ENCODE measurements around the gene TP53RK.
A peak's percentile ranks its signal among the peaks of the same experiment; 100 is the strongest.

Gene TP53RK

DNA sequence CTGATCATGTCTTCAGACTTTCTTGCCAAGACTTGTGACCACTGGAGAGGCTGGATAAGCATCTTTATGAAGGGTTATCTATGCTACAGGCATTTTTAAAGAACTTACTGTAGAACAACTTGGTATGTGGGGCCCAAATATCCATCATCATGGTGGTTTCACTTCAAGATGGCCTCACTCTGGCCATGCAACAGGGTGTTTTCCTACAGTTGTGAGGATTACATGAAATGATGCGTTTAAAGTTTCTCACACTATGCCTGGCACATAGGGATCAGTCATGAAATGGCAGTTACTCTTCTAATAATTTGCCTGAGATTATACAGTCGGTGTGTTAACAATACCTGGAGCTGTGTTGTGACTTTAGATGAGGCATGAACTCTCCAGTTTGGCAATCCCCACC is 33.2 kb upstream of the TP53RK start:
- CTCF ChIA-PET = interaction anchor here (0.5 to 0.7 kb wide), 4 partner anchors 30 to 590 kb away, joined by 3 to 4 read pairs (median 4); no protein-coding TSS in a partner anchor
- no peak overlapping the region for H3K27ac ChIP-seq

DNA sequence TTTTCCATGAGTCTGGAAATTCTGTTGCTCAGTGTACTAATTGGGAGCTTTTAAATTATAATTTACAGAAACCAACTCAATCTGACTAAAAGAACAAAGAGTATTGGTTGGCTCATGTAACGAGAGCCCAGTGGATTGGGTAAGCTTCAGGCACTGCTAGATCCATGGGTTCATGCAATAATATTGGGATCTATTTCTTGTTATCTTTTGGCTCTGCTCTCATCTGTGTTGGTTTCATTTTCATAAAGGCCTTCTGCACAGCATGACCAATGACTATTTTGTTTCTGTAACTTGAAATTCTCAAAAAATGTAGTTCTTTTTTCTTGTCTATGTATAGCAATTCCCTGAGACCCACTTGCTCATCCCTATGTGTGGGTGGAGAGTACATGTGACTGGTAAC is 32.2 kb upstream of the TP53RK start:
- ChIA-PET POLR2A (ENCODE audit: low non-redundant PET) (no interaction called here), CTCF (interaction anchor here (0.6 to 1.1 kb wide), 2 partner anchors 31 to 267 kb away, joined by 4 to 12 read pairs; no protein-coding TSS in a partner anchor)
- no peak overlapping the region for H3K27ac ChIP-seq
- TF ChIP-seq, protein P1, sequence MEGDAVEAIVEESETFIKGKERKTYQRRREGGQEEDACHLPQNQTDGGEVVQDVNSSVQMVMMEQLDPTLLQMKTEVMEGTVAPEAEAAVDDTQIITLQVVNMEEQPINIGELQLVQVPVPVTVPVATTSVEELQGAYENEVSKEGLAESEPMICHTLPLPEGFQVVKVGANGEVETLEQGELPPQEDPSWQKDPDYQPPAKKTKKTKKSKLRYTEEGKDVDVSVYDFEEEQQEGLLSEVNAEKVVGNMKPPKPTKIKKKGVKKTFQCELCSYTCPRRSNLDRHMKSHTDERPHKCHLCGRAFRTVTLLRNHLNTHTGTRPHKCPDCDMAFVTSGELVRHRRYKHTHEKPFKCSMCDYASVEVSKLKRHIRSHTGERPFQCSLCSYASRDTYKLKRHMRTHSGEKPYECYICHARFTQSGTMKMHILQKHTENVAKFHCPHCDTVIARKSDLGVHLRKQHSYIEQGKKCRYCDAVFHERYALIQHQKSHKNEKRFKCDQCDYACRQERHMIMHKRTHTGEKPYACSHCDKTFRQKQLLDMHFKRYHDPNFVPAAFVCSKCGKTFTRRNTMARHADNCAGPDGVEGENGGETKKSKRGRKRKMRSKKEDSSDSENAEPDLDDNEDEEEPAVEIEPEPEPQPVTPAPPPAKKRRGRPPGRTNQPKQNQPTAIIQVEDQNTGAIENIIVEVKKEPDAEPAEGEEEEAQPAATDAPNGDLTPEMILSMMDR (conservative IDR thresholded peaks at IDR 0.05; ENCODE audit: low read depth) = no peak
- DNase-seq (ENCODE audit: low spot score) = no peak

More for the DNA sequence above, 33.2 kb upstream of the TP53RK start:
- POLR2A ChIA-PET (ENCODE audit: low non-redundant PET) = no interaction called here
- TF ChIP-seq, protein P1 (conservative IDR thresholded peaks at IDR 0.05; ENCODE audit: low read depth) = no peak
- no peak for DNase-seq (ENCODE audit: low spot score)

DNA sequence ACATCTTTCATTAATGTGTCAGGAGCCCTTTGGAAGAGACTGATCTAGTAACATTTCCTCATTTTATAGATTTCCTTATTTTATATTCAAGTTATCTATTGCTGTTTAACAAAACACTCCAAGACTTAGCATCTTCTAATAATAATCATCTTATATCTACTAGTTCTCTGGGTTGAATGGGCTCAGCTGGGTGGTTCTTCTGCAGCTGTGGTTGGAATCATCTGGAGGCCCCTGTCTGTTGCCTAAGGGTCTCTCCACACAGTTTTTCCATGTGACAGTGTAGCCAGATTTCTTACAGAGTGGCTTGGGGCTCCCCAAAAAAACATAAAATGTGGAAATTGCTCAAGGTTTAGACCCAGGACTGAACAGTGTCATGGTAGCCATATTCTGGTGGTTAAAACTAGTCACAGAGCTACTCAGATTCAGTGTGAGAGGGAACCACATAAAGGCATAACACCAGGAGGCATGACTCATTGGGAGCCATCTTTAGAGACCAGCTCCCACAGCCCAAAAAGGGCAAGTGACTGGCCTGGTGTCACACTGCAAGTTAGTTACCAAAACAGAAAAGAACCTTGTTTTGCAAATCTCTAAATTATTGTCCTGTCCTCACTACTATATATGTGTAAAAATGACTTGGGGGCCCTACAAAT is 31.7 kb upstream of the TP53RK start:
- H3K27ac ChIP-seq = no peak overlapping the region
- DNase-seq (ENCODE audit: low spot score) = no peak
- POLR2A ChIA-PET (ENCODE audit: low non-redundant PET) = no interaction called here
- CTCF ChIA-PET = interaction anchor here (0.6 to 1.1 kb wide), 2 partner anchors 32 to 268 kb away, joined by 4 to 12 read pairs; no protein-coding TSS in a partner anchor
- TF ChIP-seq, protein P1 (conservative IDR thresholded peaks at IDR 0.05; ENCODE audit: low read depth) = no peak

DNA sequence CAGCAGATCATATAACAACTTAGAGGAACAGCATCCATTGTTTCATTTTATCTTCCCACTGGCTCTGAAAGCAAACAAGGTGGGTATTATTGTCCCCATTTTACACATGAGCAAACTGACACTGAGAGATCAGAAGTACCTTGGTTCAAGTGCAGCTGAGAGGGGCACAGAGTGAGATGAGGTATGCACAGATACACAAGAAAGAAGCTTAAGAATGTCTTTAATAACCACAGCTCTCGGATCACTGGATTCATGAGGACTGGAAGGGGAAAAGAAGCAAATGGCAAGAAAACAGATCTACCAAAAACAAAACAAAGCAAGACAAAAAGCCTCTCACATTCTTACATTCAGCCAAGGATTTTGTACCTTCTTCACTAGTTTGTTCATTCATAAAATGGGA is 30.8 kb upstream of the TP53RK start:
- H3K27ac ChIP-seq = no peak overlapping the region
- ChIA-PET POLR2A (ENCODE audit: low non-redundant PET) (no interaction called here), CTCF (interaction anchor here (0.6 to 0.9 kb wide), 2 partner anchors 12 to 499 kb away, joined by 3 to 6 read pairs; no protein-coding TSS in a partner anchor)
- TF ChIP-seq, protein P1 (conservative IDR thresholded peaks at IDR 0.05; ENCODE audit: low read depth) = no peak
- no peak for DNase-seq (ENCODE audit: low spot score)

DNA sequence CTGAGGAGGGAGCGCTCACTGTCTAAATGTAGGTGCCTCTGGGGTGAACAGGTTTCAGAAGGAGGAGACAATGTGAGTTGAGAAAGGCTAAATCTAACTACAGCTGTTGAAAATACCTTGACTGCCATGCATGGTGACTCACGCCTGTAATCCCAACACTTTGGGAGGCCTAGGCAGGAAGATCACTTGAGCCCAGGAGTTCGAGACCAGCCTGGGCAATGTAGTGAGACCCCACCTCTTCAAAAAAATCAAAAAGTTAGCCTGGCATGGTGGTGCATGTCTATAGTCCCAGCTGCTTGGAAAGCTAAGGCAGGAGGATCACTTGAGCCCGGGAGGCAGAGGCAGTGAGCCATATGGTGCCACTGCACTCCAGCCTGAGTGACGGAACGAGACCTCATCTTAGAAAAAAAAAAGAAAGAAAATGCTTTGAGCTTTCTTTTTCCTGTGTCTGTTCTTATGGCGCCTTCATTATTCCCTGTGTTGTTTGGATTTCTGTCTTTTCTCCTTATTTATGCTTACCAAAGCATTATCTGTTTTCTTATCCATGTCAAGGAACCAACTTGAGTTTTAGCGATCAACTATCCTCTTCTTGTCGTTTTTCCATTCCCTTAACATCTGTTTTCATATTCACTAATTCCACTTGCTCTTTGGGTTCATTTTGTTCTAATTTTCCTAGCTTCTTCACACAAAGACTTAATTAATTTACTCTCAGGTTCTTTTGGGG is 28.7 kb upstream of the TP53RK start:
- ChIA-PET CTCF (interaction anchor here (0.6 to 0.7 kb wide), 3 partner anchors 40 to 771 kb away, joined by 3 to 4 read pairs (median 3); no protein-coding TSS in a partner anchor), POLR2A (ENCODE audit: low non-redundant PET) (no interaction called here)

DNA sequence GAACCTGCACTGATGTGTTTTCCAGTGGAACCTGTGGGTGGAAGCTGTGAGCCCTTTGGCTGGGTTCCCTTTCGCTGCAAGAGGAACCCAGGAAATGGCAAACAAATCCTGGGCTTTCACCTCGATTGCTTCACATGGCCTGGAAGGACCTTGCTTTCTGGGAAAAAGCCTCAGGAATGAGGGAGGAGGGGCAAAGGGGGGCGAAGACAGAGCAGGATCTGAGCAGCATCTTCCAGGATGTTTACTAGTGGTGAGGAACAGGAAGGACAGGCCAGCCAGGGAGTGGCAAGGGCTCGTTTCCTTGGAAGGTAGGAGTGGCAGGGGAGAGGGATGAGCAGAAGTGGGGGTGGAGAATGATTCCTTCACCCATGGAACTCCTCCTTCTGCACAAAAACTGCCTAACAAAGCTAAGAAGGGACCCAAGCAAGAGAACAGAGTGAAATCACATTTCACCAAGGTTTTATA is 26.1 kb upstream of the TP53RK start:
- ChIA-PET POLR2A (ENCODE audit: low non-redundant PET) (no interaction called here), CTCF (interaction anchor here (0.5 to 1.4 kb wide), 8 partner anchors 10 to 594 kb away, joined by 3 to 6 read pairs (median 4); no protein-coding TSS in a partner anchor)
- DNase-seq (ENCODE audit: low spot score) = peak; percentile 80
- TF ChIP-seq, protein P1 (conservative IDR thresholded peaks at IDR 0.05; ENCODE audit: low read depth) = peak; percentile 67
- H3K27ac ChIP-seq = peak overlapping the region; percentile 29

More for the DNA sequence above, 28.7 kb upstream of the TP53RK start:
- H3K27ac ChIP-seq = no peak overlapping the region
- TF ChIP-seq, protein P1 (conservative IDR thresholded peaks at IDR 0.05; ENCODE audit: low read depth) = no peak
- no peak for DNase-seq (ENCODE audit: low spot score)
